ENCODE results near the gene PSMD13.

DNA sequence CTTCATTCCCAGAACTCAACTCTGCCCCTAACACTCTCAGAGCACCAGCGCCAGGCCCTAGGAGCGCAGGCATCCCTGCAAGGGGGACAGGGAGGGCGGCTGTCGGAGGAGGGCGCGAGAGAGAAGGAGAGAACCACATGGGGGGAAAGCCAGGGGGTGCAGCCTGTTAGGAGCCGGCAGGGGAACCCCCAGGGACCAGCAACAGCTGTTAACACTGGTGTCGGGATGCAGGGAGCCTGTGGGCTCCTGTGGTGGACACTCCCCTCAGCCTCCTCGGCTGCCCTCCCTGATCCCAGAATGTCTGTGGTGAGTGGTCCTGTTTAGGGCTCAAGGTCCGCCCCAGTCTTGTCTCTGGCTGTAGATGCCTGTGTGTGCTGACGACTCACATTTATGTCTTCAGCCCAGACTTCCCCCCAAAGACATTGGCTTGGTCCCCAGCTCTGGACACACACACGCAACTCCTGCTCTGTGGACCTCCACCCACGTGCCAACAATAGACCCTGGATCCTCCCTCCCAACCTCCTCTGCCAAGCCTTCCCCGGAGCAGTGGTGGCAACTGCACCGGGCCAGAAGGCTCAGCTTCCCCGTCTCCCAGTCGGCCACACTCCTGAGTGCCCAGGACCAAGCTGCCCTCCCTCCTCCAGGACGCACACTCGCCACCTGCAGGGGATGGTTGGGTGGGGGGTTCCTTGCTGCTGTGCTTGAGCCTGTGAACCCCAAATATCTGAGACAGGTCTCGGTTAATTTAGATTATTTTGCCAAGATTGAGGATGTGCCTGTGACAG lies 63.4 kb downstream of the PSMD13 start:
- no peak for TF ChIP-seq CTCF (IDR thresholded peaks at IDR 0.05)
- no peak for TF ChIP-seq POLR2A (IDR thresholded peaks at IDR 0.05)
